HG03521 (cell line): ENCODE results near the gene LPCAT3.
A peak's percentile ranks its signal among the peaks of the same experiment; 100 is the strongest.

ENCODE experiments used
- ATAC-seq: cut with Tn5 transposase; IDR thresholded peaks from one replicate; pipeline ENCODE4 v1.9.1; 2021; ENCODE audit warnings: mild to moderate bottlenecking, moderate library complexity; ENCODE audit not compliant: unreplicated experiment

The LPCAT3 gene

GRCh38 chr12:6941267-6941666 lies 77.0 kb downstream of the LPCAT3 start:
- no peak for ATAC-seq

GRCh38 chr12:6939191-6939540 lies 79.1 kb downstream of the LPCAT3 start:
- no peak for ATAC-seq

GRCh38 chr12:6938353-6939190 lies 79.7 kb downstream of the LPCAT3 start:
- ATAC-seq, result no peak

GRCh38 chr12:6937481-6938352 lies 80.6 kb downstream of the LPCAT3 start:
- ATAC-seq, result peak; percentile 91

- ATAC-seq, result peak; percentile 5
Measured at GRCh38 chr12:6936636-6937480, 81.4 kb downstream of the LPCAT3 start.

GRCh38 chr12:6936194-6936635 lies 82.1 kb downstream of the LPCAT3 start:
- no peak for ATAC-seq

- ATAC-seq, result no peak
Measured at GRCh38 chr12:6935371-6936193, 82.7 kb downstream of the LPCAT3 start.

GRCh38 chr12:6934110-6934509 lies 84.2 kb downstream of the LPCAT3 start:
- ATAC-seq, result no peak

- no peak for ATAC-seq
Measured at GRCh38 chr12:6932766-6933165, 85.5 kb downstream of the LPCAT3 start.

- ATAC-seq, result no peak
Measured at GRCh38 chr12:6929466-6930452, 88.5 kb downstream of the LPCAT3 start.

- no peak for ATAC-seq
Measured at GRCh38 chr12:6928703-6929407, 89.4 kb downstream of the LPCAT3 start.

GRCh38 chr12:6928022-6928702 lies 90.1 kb downstream of the LPCAT3 start:
- ATAC-seq, result no peak

- no peak for ATAC-seq
Measured at GRCh38 chr12:6927379-6928021, 90.8 kb downstream of the LPCAT3 start, which contains the start of gene ATN1. ATN1 (plus strand) TSS chr12:6927959; CDS start chr12:6934002, 6,043 bp downstream.
